HCT116 (cell line): ENCODE measurements around the gene PRKG1.

Experiments
- EZH2 ChIP-seq: fragments of 200-600 bp; sonication (generic); IDR thresholded peaks from 2 replicates; pipeline ENCODE4 v1.6.1; 2017; ENCODE audit warnings: antibody characterized with exemption, mixed run types
- EZH2phosphoT487 ChIP-seq: fragments of 200-600 bp; IDR thresholded peaks from 2 replicates; pipeline ENCODE4 v1.6.1; 2018; ENCODE audit warnings: antibody characterized with exemption, borderline replicate concordance
- FOSL1 ChIP-seq: IDR thresholded peaks from 2 replicates; pipeline ENCODE4 v1.6.1; 2012; ENCODE audit warnings: low read depth
- JUND ChIP-seq: IDR thresholded peaks from 2 replicates; pipeline ENCODE4 v1.6.1; 2012
- POLR2A ChIP-seq: IDR thresholded peaks from 2 replicates; pipeline ENCODE4 v1.7.0; 2011; ENCODE audit warnings: borderline replicate concordance; ENCODE audit not compliant: insufficient read depth, insufficient read length; ENCODE audit errors: extremely low read depth
- POLR2AphosphoS5 ChIP-seq: IDR thresholded peaks from 2 replicates; pipeline ENCODE4 v1.6.1; 2011; ENCODE audit warnings: mild to moderate bottlenecking, low read depth, low read length, moderate library complexity
- RAD21 ChIP-seq: IDR thresholded peaks from 2 replicates; pipeline ENCODE4 v1.6.1; 2012; ENCODE audit warnings: low read depth, mild to moderate bottlenecking
- SIN3A ChIP-seq: IDR thresholded peaks from 2 replicates; pipeline ENCODE4 v1.6.1; 2012; ENCODE audit warnings: low read depth
- SRF ChIP-seq: IDR thresholded peaks from 2 replicates; pipeline ENCODE4 v1.6.1; 2012; ENCODE audit warnings: low read depth
- TF ChIP-seq, protein P1 (sequence below): IDR thresholded peaks from 2 replicates; pipeline ENCODE4 v1.6.1; 2012
- TF ChIP-seq, protein P2 (sequence below), 3 experiments: fragments of 200-600 bp in 1 of 3; sonication (generic) in 1 of 3; IDR thresholded peaks in 2 of 3; conservative IDR thresholded peaks in 1 of 3; 2 replicates each; pipeline ENCODE4 v1.5.1; 2012 to 2017; ENCODE audit warnings: low read depth in 2 of 3, low read length in 2 of 3, antibody characterized with exemption in 1 of 3, borderline replicate concordance in 1 of 3, control low read depth in 1 of 3, mild to moderate bottlenecking in 1 of 3, mixed read lengths in 1 of 3, mixed run types in 1 of 3, moderate library complexity in 1 of 3; ENCODE audit not compliant: insufficient read depth in 1 of 3
- TF ChIP-seq, protein P3 (sequence below): IDR thresholded peaks from 2 replicates; pipeline ENCODE4 v1.6.1; 2012; ENCODE audit warnings: low read depth
- TF ChIP-seq, protein P4 (sequence below): IDR thresholded peaks from 2 replicates; pipeline ENCODE4 v1.6.1; 2012

DNA sequence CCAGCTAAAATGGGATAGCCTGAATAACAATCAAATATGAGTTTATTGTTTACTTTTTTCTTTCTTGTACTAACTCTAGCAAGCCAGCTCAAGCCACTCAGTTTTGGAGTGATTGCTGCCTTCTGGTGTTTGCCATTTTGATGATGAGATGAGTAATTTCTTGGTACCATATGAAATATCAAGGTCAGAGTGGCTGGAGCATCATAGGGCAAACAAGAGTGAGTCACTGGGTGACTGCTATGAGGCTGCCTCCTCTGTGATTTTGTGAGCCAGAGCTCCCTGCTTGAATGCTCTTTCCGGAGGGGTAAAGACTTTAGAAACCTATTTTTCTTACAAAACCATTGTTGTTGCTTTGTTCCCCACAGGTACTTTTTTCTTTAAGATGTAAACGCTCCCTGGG, 295.6 kb downstream of the PRKG1 start:
- TF ChIP-seq RAD21, result no peak
- TF ChIP-seq, protein P1, sequence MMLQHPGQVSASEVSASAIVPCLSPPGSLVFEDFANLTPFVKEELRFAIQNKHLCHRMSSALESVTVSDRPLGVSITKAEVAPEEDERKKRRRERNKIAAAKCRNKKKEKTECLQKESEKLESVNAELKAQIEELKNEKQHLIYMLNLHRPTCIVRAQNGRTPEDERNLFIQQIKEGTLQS, result no peak
- TF ChIP-seq, protein P2, sequence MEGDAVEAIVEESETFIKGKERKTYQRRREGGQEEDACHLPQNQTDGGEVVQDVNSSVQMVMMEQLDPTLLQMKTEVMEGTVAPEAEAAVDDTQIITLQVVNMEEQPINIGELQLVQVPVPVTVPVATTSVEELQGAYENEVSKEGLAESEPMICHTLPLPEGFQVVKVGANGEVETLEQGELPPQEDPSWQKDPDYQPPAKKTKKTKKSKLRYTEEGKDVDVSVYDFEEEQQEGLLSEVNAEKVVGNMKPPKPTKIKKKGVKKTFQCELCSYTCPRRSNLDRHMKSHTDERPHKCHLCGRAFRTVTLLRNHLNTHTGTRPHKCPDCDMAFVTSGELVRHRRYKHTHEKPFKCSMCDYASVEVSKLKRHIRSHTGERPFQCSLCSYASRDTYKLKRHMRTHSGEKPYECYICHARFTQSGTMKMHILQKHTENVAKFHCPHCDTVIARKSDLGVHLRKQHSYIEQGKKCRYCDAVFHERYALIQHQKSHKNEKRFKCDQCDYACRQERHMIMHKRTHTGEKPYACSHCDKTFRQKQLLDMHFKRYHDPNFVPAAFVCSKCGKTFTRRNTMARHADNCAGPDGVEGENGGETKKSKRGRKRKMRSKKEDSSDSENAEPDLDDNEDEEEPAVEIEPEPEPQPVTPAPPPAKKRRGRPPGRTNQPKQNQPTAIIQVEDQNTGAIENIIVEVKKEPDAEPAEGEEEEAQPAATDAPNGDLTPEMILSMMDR (IDR thresholded peaks at IDR 0.05 in 2 of 3, conservative IDR thresholded peaks at IDR 0.05 in 1 of 3; ENCODE audit: borderline replicate concordance in 1 of 3, insufficient read depth in 1 of 3, low read depth in 2 of 3, low read length in 2 of 3), result no peak
- TF ChIP-seq EZH2, result no peak
- TF ChIP-seq, protein P3, sequence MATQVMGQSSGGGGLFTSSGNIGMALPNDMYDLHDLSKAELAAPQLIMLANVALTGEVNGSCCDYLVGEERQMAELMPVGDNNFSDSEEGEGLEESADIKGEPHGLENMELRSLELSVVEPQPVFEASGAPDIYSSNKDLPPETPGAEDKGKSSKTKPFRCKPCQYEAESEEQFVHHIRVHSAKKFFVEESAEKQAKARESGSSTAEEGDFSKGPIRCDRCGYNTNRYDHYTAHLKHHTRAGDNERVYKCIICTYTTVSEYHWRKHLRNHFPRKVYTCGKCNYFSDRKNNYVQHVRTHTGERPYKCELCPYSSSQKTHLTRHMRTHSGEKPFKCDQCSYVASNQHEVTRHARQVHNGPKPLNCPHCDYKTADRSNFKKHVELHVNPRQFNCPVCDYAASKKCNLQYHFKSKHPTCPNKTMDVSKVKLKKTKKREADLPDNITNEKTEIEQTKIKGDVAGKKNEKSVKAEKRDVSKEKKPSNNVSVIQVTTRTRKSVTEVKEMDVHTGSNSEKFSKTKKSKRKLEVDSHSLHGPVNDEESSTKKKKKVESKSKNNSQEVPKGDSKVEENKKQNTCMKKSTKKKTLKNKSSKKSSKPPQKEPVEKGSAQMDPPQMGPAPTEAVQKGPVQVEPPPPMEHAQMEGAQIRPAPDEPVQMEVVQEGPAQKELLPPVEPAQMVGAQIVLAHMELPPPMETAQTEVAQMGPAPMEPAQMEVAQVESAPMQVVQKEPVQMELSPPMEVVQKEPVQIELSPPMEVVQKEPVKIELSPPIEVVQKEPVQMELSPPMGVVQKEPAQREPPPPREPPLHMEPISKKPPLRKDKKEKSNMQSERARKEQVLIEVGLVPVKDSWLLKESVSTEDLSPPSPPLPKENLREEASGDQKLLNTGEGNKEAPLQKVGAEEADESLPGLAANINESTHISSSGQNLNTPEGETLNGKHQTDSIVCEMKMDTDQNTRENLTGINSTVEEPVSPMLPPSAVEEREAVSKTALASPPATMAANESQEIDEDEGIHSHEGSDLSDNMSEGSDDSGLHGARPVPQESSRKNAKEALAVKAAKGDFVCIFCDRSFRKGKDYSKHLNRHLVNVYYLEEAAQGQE, result no peak
- no peak for TF ChIP-seq POLR2AphosphoS5
- no peak for TF ChIP-seq FOSL1
- TF ChIP-seq POLR2A, result no peak
- TF ChIP-seq JUND, result no peak
- no peak for TF ChIP-seq EZH2phosphoT487
- TF ChIP-seq SRF, result no peak
- TF ChIP-seq SIN3A, result no peak
- TF ChIP-seq, protein P4, sequence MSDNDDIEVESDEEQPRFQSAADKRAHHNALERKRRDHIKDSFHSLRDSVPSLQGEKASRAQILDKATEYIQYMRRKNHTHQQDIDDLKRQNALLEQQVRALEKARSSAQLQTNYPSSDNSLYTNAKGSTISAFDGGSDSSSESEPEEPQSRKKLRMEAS, result no peak
